Body of pancreas (tissue), 4 donors: Measurements from ENCODE around the gene SCFD2. TPM values are rescaled to one million over a fixed set of nuclear protein-coding genes. Genes with fewer than 3 reads are reported as not detected.

Source experiments
- ATAC-seq: fragments of 150-250 bp; one replicate; pipeline ENCODE4 v1.9.1; 2016
- DNase-seq, 4 donors: peaks; one replicate each; pipeline ENCODE4 v3.0.0-alpha.2; 2019
- H3K27ac ChIP-seq, 4 donors: fragments of 200-600 bp; sonication (generic); 1 replicate in 3 of 4; 2 replicates in 1 of 4; pipeline versions ENCODE4 v1.5.1 to v1.6.1; 2016 to 2019; ENCODE audit warnings: mild to moderate bottlenecking in 1 of 4, mixed read lengths in 1 of 4, moderate library complexity in 1 of 4
- H3K27me3 ChIP-seq, 2 donors: fragments of 200-600 bp; sonication (generic); one replicate each; pipeline ENCODE4 v1.6.0; 2016; ENCODE audit warnings: mild to moderate bottlenecking in 1 of 2
- H3K36me3 ChIP-seq, 2 donors: fragments of 200-600 bp; sonication (generic); replicated peaks in 1 of 2; 2 replicates each; pipeline ENCODE4 v1.5.1; 2016; ENCODE audit warnings: low read depth in 2 of 2; ENCODE audit not compliant: insufficient read depth in 1 of 2
- H3K4me1 ChIP-seq: fragments of 200-600 bp; sonication (generic); one replicate; pipeline ENCODE4 v1.6.0; 2016
- H3K4me3 ChIP-seq, 2 donors: fragments of 200-600 bp; sonication (generic); 1 replicate in 1 of 2; 2 replicates in 1 of 2; pipeline ENCODE4 v1.5.1; 2016 to 2019
- H3K9me3 ChIP-seq, 3 donors: fragments of 200-600 bp; sonication (generic); 1 replicate in 2 of 3; 2 replicates in 1 of 3; pipeline ENCODE4 v1.5.1; 2016
- CTCF ChIP-seq, 7 experiments: fragments of 450-650 bp in 4 of 7; fragments of 200-600 bp in 3 of 7; sonication (generic) in 3 of 7; IDR thresholded peaks; one replicate each; pipeline ENCODE4 v1.5.1; 2016 to 2019; ENCODE audit warnings: antibody characterized with exemption in 7 of 7
- POLR2A ChIP-seq, 3 donors: fragments of 450-650 bp; IDR thresholded peaks; one replicate each; pipeline ENCODE4 v1.6.1; 2016; ENCODE audit warnings: antibody characterized with exemption in 3 of 3, mild to moderate bottlenecking in 2 of 3
- WGBS, 2 donors: methylation state at CpG; one replicate each; pipeline ENCODE4 v1.1.5; 2017; 5-methylcytosine and 5-hydroxymethylcytosine counted together
- intact Hi-C: fragments of 100-400 bp; cut with DNase I; formaldehyde crosslinking; loops from one replicate; pipeline ENCODE4 v1.15.1; 2023
- total RNA-seq, 2 donors: library from RNA; depleted of rRNA; stranded (reverse); fragments of >200 nt; gene quantifications; one replicate each; pipeline ENCODE4 v1.1.0, GENCODE V29; 2016

The SCFD2 gene
- total RNA-seq, 2 donors from 2014 or later, result 17.9 to 53.7 TPM

GRCh38 chr4:53022513-53023100 is 343.3 kb downstream of the SCFD2 start:
- 71 to 81% methylated on average over 2 of the region's 2 CpGs for WGBS, 2 donors

GRCh38 chr4:53021754-53022512 is 343.9 kb downstream of the SCFD2 start:
- no peak overlapping the region for H3K4me3 ChIP-seq
- H3K4me1 ChIP-seq, result peaks cover 17% of the 10 kb centered on the region
- TF ChIP-seq POLR2A (IDR thresholded peaks at IDR 0.05) (no peak), CTCF (IDR thresholded peaks at IDR 0.05) (no peak)
- no peaks in the 10 kb centered on the region for H3K27me3 ChIP-seq
- ATAC-seq (no peak), DNase-seq (no peak)
- intact Hi-C loops, result no loop called here
- 74 to 84% methylated on average over 2 of the region's 2 CpGs for WGBS, 2 donors
- no peaks in the 10 kb centered on the region for H3K9me3 ChIP-seq
- no peak overlapping the region for H3K27ac ChIP-seq
- H3K36me3 ChIP-seq, result no peaks in the 10 kb centered on the region

More at GRCh38 chr4:53022513-53023100, 343.3 kb downstream of the SCFD2 start:
- ATAC-seq (no peak), DNase-seq (no peak)
- Histone ChIP-seq H3K4me3 (no peak overlapping the region), H3K27ac (no peak overlapping the region), H3K27me3 (no peaks in the 10 kb centered on the region), H3K4me1 (peaks cover 17% of the 10 kb centered on the region), H3K36me3 (no peaks in the 10 kb centered on the region), H3K9me3 (no peaks in the 10 kb centered on the region)
- TF ChIP-seq POLR2A (IDR thresholded peaks at IDR 0.05) (no peak), CTCF (IDR thresholded peaks at IDR 0.05) (no peak)
- intact Hi-C loops, result no loop called here

GRCh38 chr4:53019485-53020382 is 346.1 kb downstream of the SCFD2 start:
- no peak for TF ChIP-seq POLR2A (IDR thresholded peaks at IDR 0.05)
- no peak for TF ChIP-seq CTCF (IDR thresholded peaks at IDR 0.05)

GRCh38 chr4:53018471-53018870 is 347.4 kb downstream of the SCFD2 start:
- WGBS, 2 donors, result 94 to 100% methylated on average over 3 of the region's 3 CpGs
- no peaks in the 10 kb centered on the region for H3K36me3 ChIP-seq
- no peak overlapping the region for H3K27ac ChIP-seq
- TF ChIP-seq POLR2A (IDR thresholded peaks at IDR 0.05) (no peak), CTCF (IDR thresholded peaks at IDR 0.05) (no peak)
- no peak for DNase-seq
- H3K9me3 ChIP-seq, result no peaks in the 10 kb centered on the region
- H3K4me3 ChIP-seq, result no peak overlapping the region
- no peaks in the 10 kb centered on the region for H3K27me3 ChIP-seq
- intact Hi-C loops, result no loop called here
- H3K4me1 ChIP-seq, result peaks cover 35% of the 10 kb centered on the region
- no peak for ATAC-seq

More at GRCh38 chr4:53019485-53020382, 346.1 kb downstream of the SCFD2 start:
- intact Hi-C loops, result no loop called here
- peak overlapping the region in 1 of 4 donors; percentile 15 for H3K27ac ChIP-seq
- H3K4me3 ChIP-seq, result no peak overlapping the region
- DNase-seq (peak in 1 of 4 donors; percentile 44), ATAC-seq (peak; percentile 81)
- peaks cover 24% of the 10 kb centered on the region for H3K4me1 ChIP-seq
- 24 to 37% methylated on average over 6 of the region's 6 CpGs for WGBS, 2 donors
- no peaks in the 10 kb centered on the region for H3K9me3 ChIP-seq
- no peaks in the 10 kb centered on the region for H3K36me3 ChIP-seq
- H3K27me3 ChIP-seq, result no peaks in the 10 kb centered on the region
